Measurements from ENCODE around the gene BCAS1.
A peak's percentile ranks its signal among the peaks of the same experiment; 100 is the strongest.

Gene BCAS1

GRCh38 chr20:53919886-53920285, 150.5 kb downstream of the BCAS1 start:
- DNase-seq, result no peak
- Mint-ChIP-seq H3K4me3 (no peak overlapping the region), H3K27me3 (ENCODE audit: low read depth, poor library complexity) (peaks cover 18% of the 10 kb centered on the region), H3K9me3 (peaks cover 10% of the 10 kb centered on the region), H3K36me3 (ENCODE audit: low read depth) (no peaks in the 10 kb centered on the region), H3K4me1 (peaks cover 34% of the 10 kb centered on the region), H3K27ac (no peak overlapping the region)
- TF ChIP-seq, protein P1, sequence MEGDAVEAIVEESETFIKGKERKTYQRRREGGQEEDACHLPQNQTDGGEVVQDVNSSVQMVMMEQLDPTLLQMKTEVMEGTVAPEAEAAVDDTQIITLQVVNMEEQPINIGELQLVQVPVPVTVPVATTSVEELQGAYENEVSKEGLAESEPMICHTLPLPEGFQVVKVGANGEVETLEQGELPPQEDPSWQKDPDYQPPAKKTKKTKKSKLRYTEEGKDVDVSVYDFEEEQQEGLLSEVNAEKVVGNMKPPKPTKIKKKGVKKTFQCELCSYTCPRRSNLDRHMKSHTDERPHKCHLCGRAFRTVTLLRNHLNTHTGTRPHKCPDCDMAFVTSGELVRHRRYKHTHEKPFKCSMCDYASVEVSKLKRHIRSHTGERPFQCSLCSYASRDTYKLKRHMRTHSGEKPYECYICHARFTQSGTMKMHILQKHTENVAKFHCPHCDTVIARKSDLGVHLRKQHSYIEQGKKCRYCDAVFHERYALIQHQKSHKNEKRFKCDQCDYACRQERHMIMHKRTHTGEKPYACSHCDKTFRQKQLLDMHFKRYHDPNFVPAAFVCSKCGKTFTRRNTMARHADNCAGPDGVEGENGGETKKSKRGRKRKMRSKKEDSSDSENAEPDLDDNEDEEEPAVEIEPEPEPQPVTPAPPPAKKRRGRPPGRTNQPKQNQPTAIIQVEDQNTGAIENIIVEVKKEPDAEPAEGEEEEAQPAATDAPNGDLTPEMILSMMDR (IDR thresholded peaks at IDR 0.05), result no peak

- peak; percentile 53 for DNase-seq
- Mint-ChIP-seq H3K9me3 (peaks cover 8% of the 10 kb centered on the region), H3K4me3 (peak overlapping the region; percentile 76), H3K27ac (no peak overlapping the region), H3K4me1 (peaks cover 44% of the 10 kb centered on the region), H3K36me3 (ENCODE audit: low read depth) (no peaks in the 10 kb centered on the region), H3K27me3 (ENCODE audit: low read depth, poor library complexity) (peaks cover 18% of the 10 kb centered on the region)
- TF ChIP-seq, protein P1 (IDR thresholded peaks at IDR 0.05), result no peak
These were observed 151.4 kb downstream of the BCAS1 start for GRCh38 chr20:53918949-53919361.

DNA sequence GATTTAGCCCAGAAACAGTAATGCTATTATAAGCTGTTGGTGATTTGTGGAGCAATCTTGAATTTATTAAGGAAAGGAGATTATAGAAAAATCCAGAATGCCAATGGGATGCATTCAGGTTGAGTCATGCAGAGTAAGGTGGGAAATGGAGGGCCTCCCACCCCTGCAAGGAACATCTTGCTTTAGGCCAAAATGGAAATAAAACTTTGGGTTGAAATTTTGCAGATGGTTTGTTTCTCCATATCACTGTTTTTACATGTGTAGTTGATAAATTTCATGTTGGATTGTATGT, 152.4 kb downstream of the BCAS1 start:
- H3K27me3 Mint-ChIP-seq (ENCODE audit: low read depth, poor library complexity), result peaks cover 18% of the 10 kb centered on the region
- no peak overlapping the region for H3K4me3 Mint-ChIP-seq
- no peak overlapping the region for H3K27ac Mint-ChIP-seq
- no peaks in the 10 kb centered on the region for H3K36me3 Mint-ChIP-seq (ENCODE audit: low read depth)
- no peak for DNase-seq
- H3K9me3 Mint-ChIP-seq, result peaks cover 3% of the 10 kb centered on the region
- TF ChIP-seq, protein P1 (IDR thresholded peaks at IDR 0.05), result no peak
- peaks cover 46% of the 10 kb centered on the region for H3K4me1 Mint-ChIP-seq

- Mint-ChIP-seq H3K4me1 (peaks cover 46% of the 10 kb centered on the region), H3K27ac (no peak overlapping the region), H3K36me3 (ENCODE audit: low read depth) (no peaks in the 10 kb centered on the region), H3K4me3 (no peak overlapping the region), H3K9me3 (no peaks in the 10 kb centered on the region), H3K27me3 (ENCODE audit: low read depth, poor library complexity) (peaks cover 18% of the 10 kb centered on the region)
- DNase-seq, result no peak
- TF ChIP-seq, protein P1 (IDR thresholded peaks at IDR 0.05), result no peak
These were observed 153.0 kb downstream of the BCAS1 start for GRCh38 chr20:53917145-53918019.

DNA sequence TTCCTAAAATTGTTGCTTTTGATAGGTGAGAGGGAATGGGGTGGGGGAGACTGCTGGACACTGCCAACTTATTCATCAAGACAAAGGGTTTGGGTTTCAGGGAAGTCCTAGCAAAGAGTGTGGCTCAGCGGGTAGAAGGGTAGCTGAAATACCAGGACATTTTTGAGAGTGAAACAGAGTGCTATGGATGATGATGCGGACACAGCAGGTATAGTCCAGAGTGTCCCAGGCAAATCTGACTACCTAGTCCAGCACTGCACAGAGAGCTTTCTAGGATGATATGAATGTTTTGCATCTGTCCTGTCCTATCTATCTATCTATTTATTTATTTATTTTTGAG, 154.3 kb downstream of the BCAS1 start:
- no peak overlapping the region for H3K27ac Mint-ChIP-seq
- peaks cover 18% of the 10 kb centered on the region for H3K27me3 Mint-ChIP-seq (ENCODE audit: low read depth, poor library complexity)
- TF ChIP-seq, protein P1 (IDR thresholded peaks at IDR 0.05), result no peak
- peaks cover under 1% of the 10 kb centered on the region for H3K9me3 Mint-ChIP-seq
- peaks cover 46% of the 10 kb centered on the region for H3K4me1 Mint-ChIP-seq
- no peak for DNase-seq
- H3K4me3 Mint-ChIP-seq, result peak overlapping the region; percentile 93
- no peaks in the 10 kb centered on the region for H3K36me3 Mint-ChIP-seq (ENCODE audit: low read depth)
